Stimulated activated naive CD4-positive, alpha-beta T cell treated with Interleukin-2 at 50 U/mL for 16 hours (primary cell): ENCODE data around the gene FOXR1.
A peak's percentile ranks its signal among the peaks of the same experiment; 100 is the strongest.

Experiments
- DNase-seq: peaks from one replicate; lab custom pipeline; 2025; lab: John Stamatoyannopoulos, UW

Gene FOXR1

GRCh38 chr11:118971646-118972045 lies at the start of gene FOXR1:
Gene FOXR1 (plus strand): TSS chr11:118971761. CDS start chr11:118971932, 171 bp downstream.
- no peak for DNase-seq

GRCh38 chr11:118921929-118922744 lies 49.4 kb upstream of the FOXR1 start:
- no peak for DNase-seq

- DNase-seq = no peak
Observed at GRCh38 chr11:118922745-118923627, 48.6 kb upstream of the FOXR1 start.

GRCh38 chr11:118923721-118924587 lies 47.6 kb upstream of the FOXR1 start:
- no peak for DNase-seq

- DNase-seq = peak; percentile 40
Observed at GRCh38 chr11:118924591-118925585, 46.7 kb upstream of the FOXR1 start.

GRCh38 chr11:118927554-118928100 lies 43.9 kb upstream of the FOXR1 start:
- DNase-seq = no peak

GRCh38 chr11:118928101-118928869 lies 43.3 kb upstream of the FOXR1 start:
- peak; percentile 90 for DNase-seq

GRCh38 chr11:118928870-118929500 lies 42.6 kb upstream of the FOXR1 start:
- DNase-seq = peak; percentile 75

- DNase-seq = peak; percentile 81
Observed at GRCh38 chr11:118929501-118930093, 42.0 kb upstream of the FOXR1 start.

- peak; percentile 85 for DNase-seq
Observed at GRCh38 chr11:118930094-118930712, 41.4 kb upstream of the FOXR1 start.

GRCh38 chr11:118931571-118931970 lies 40.0 kb upstream of the FOXR1 start:
- no peak for DNase-seq

GRCh38 chr11:118933486-118933885 lies 38.1 kb upstream of the FOXR1 start:
- DNase-seq = no peak

GRCh38 chr11:118935376-118935775 lies 36.2 kb upstream of the FOXR1 start:
- no peak for DNase-seq

- no peak for DNase-seq
Observed at GRCh38 chr11:118938491-118939403, 32.8 kb upstream of the FOXR1 start.

- DNase-seq = no peak
Observed at GRCh38 chr11:118939404-118939915, 32.1 kb upstream of the FOXR1 start.

- peak; percentile 45 for DNase-seq
Observed at GRCh38 chr11:118939953-118940598, 31.5 kb upstream of the FOXR1 start.
